ENCODE measurements around the gene SHC3. TPM values are rescaled to one million over a fixed set of nuclear protein-coding genes. Genes with fewer than 3 reads are reported as not detected.
A peak's percentile ranks its signal among the peaks of the same experiment; 100 is the strongest.
"Not testable (repeated sequence)": the region's sequence is repeated elsewhere in the genome, so short reads cannot be mapped to it uniquely, and the experiment has no call there.

Gene SHC3
- total RNA-seq: not detected

- H3K36me3 Mint-ChIP-seq: peaks cover 6% of the 10 kb centered on the region
- peak within 1 kb of the TSS; percentile 74 for H3K4me3 Mint-ChIP-seq
- peaks cover 37 to 64% of the 10 kb centered on the region in 2 donors for H3K27me3 Mint-ChIP-seq
- DNase-seq (ENCODE audit: low spot score) (no peak), ATAC-seq (no peak)
- no peak within 1 kb of the TSS for H3K27ac Mint-ChIP-seq
- no peaks in the 10 kb centered on the region for H3K9me3 Mint-ChIP-seq
- peaks cover 13 to 16% of the 10 kb centered on the region in 2 donors for H3K4me1 Mint-ChIP-seq (ENCODE audit: low read depth in 2 of 2)
Measured at GRCh38 chr9:89177944-89178829, at the start of gene SHC3. TSS of gene SHC3 (minus strand) at chr9:89178818. CDS start at chr9:89178460, 358 bp downstream.

GRCh38 chr9:89225991-89226471, 47.4 kb upstream of the SHC3 start:
- H3K4me3 Mint-ChIP-seq: no peak overlapping the region

GRCh38 chr9:89225587-89225986, 47.0 kb upstream of the SHC3 start:
- ATAC-seq (no peak), DNase-seq (ENCODE audit: low spot score) (no peak)
- no peaks in the 10 kb centered on the region for H3K36me3 Mint-ChIP-seq
- H3K4me1 Mint-ChIP-seq (ENCODE audit: low read depth in 2 of 2): no peaks in the 10 kb centered on the region
- H3K4me3 Mint-ChIP-seq: no peak overlapping the region
- peaks cover 36 to 42% of the 10 kb centered on the region in 2 donors for H3K27me3 Mint-ChIP-seq
- no peak overlapping the region for H3K27ac Mint-ChIP-seq
- no peaks in the 10 kb centered on the region for H3K9me3 Mint-ChIP-seq

More at GRCh38 chr9:89225991-89226471, 47.4 kb upstream of the SHC3 start:
- no peaks in the 10 kb centered on the region for H3K4me1 Mint-ChIP-seq (ENCODE audit: low read depth in 2 of 2)
- ATAC-seq (no peak), DNase-seq (ENCODE audit: low spot score) (no peak)
- no peak overlapping the region for H3K27ac Mint-ChIP-seq
- peaks cover 35 to 41% of the 10 kb centered on the region in 2 donors for H3K27me3 Mint-ChIP-seq
- H3K9me3 Mint-ChIP-seq: no peaks in the 10 kb centered on the region
- H3K36me3 Mint-ChIP-seq: no peaks in the 10 kb centered on the region

GRCh38 chr9:89225036-89225435, 46.4 kb upstream of the SHC3 start:
- H3K36me3 Mint-ChIP-seq: no peaks in the 10 kb centered on the region
- H3K4me1 Mint-ChIP-seq (ENCODE audit: low read depth in 2 of 2): no peaks in the 10 kb centered on the region
- H3K9me3 Mint-ChIP-seq: no peaks in the 10 kb centered on the region
- no peak overlapping the region for H3K27ac Mint-ChIP-seq
- DNase-seq (ENCODE audit: low spot score) (no peak), ATAC-seq (no peak)
- H3K4me3 Mint-ChIP-seq: no peak overlapping the region
- peaks cover 35 to 42% of the 10 kb centered on the region in 2 donors for H3K27me3 Mint-ChIP-seq

- no peak overlapping the region for H3K27ac Mint-ChIP-seq
- no peaks in the 10 kb centered on the region for H3K4me1 Mint-ChIP-seq (ENCODE audit: low read depth in 2 of 2)
- no peak for DNase-seq (ENCODE audit: low spot score)
- H3K4me3 Mint-ChIP-seq: no peak overlapping the region
- no peaks in the 10 kb centered on the region for H3K36me3 Mint-ChIP-seq
- H3K9me3 Mint-ChIP-seq: no peaks in the 10 kb centered on the region
- H3K27me3 Mint-ChIP-seq: peaks cover 33 to 38% of the 10 kb centered on the region in 2 donors
- no peak for ATAC-seq
Measured at GRCh38 chr9:89224633-89225032, 46.0 kb upstream of the SHC3 start.

- no peaks in the 10 kb centered on the region for H3K36me3 Mint-ChIP-seq
- no peak overlapping the region for H3K27ac Mint-ChIP-seq
- H3K27me3 Mint-ChIP-seq: peaks cover 29 to 33% of the 10 kb centered on the region in 2 donors
Measured at GRCh38 chr9:89223396-89223977, 44.9 kb upstream of the SHC3 start.

GRCh38 chr9:89219637-89220036, 41.0 kb upstream of the SHC3 start:
- H3K9me3 Mint-ChIP-seq: no peaks in the 10 kb centered on the region
- DNase-seq (ENCODE audit: low spot score): no peak
- no peaks in the 10 kb centered on the region for H3K4me1 Mint-ChIP-seq (ENCODE audit: low read depth in 2 of 2)
- no peak overlapping the region for H3K4me3 Mint-ChIP-seq
- no peak overlapping the region for H3K27ac Mint-ChIP-seq
- ATAC-seq: no peak
- H3K27me3 Mint-ChIP-seq: peaks cover 15 to 24% of the 10 kb centered on the region in 2 donors
- H3K36me3 Mint-ChIP-seq: no peaks in the 10 kb centered on the region

More at GRCh38 chr9:89223396-89223977, 44.9 kb upstream of the SHC3 start:
- H3K9me3 Mint-ChIP-seq: no peaks in the 10 kb centered on the region
- no peak overlapping the region for H3K4me3 Mint-ChIP-seq
- no peak for ATAC-seq
- no peaks in the 10 kb centered on the region for H3K4me1 Mint-ChIP-seq (ENCODE audit: low read depth in 2 of 2)
- no peak for DNase-seq (ENCODE audit: low spot score)

GRCh38 chr9:89218040-89218928, 39.7 kb upstream of the SHC3 start:
- Mint-ChIP-seq H3K9me3 (no peaks in the 10 kb centered on the region), H3K4me3 (no peak overlapping the region), H3K36me3 (no peaks in the 10 kb centered on the region), H3K4me1 (ENCODE audit: low read depth in 2 of 2) (no peaks in the 10 kb centered on the region), H3K27me3 (peaks cover 19 to 26% of the 10 kb centered on the region in 2 donors), H3K27ac (no peak overlapping the region)
- DNase-seq (ENCODE audit: low spot score) (no peak), ATAC-seq (no peak)

- Mint-ChIP-seq H3K4me3 (no peak overlapping the region), H3K36me3 (no peaks in the 10 kb centered on the region), H3K27me3 (peaks cover 15 to 28% of the 10 kb centered on the region in 2 donors), H3K27ac (no peak overlapping the region), H3K9me3 (no peaks in the 10 kb centered on the region), H3K4me1 (ENCODE audit: low read depth in 2 of 2) (no peaks in the 10 kb centered on the region)
- ATAC-seq: no peak
- DNase-seq (ENCODE audit: low spot score): no peak
Measured at GRCh38 chr9:89215342-89215741, 36.7 kb upstream of the SHC3 start.

- no peaks in the 10 kb centered on the region for H3K9me3 Mint-ChIP-seq
- no peak for DNase-seq (ENCODE audit: low spot score)
- H3K27ac Mint-ChIP-seq: no peak overlapping the region
Measured at GRCh38 chr9:89213396-89213880, 34.8 kb upstream of the SHC3 start.

GRCh38 chr9:89212171-89212570, 33.6 kb upstream of the SHC3 start:
- Mint-ChIP-seq H3K9me3 (no peaks in the 10 kb centered on the region), H3K4me3 (no peak overlapping the region), H3K36me3 (no peaks in the 10 kb centered on the region), H3K4me1 (ENCODE audit: low read depth in 2 of 2) (no peaks in the 10 kb centered on the region), H3K27me3 (peaks cover 17 to 19% of the 10 kb centered on the region in 2 donors), H3K27ac (no peak overlapping the region)
- DNase-seq (ENCODE audit: low spot score) (no peak), ATAC-seq (no peak)

More at GRCh38 chr9:89213396-89213880, 34.8 kb upstream of the SHC3 start:
- Mint-ChIP-seq H3K27me3 (peaks cover 15 to 19% of the 10 kb centered on the region in 2 donors), H3K4me1 (ENCODE audit: low read depth in 2 of 2) (no peaks in the 10 kb centered on the region), H3K4me3 (no peak overlapping the region), H3K36me3 (no peaks in the 10 kb centered on the region)
- no peak for ATAC-seq

- not testable (repeated sequence) for H3K4me3 Mint-ChIP-seq; H3K27ac Mint-ChIP-seq; ATAC-seq; DNase-seq (ENCODE audit: low spot score); H3K9me3 Mint-ChIP-seq; H3K36me3 Mint-ChIP-seq; H3K4me1 Mint-ChIP-seq (ENCODE audit: low read depth in 2 of 2)
- peaks cover 15 to 18% of the 10 kb centered on the region in 2 donors for H3K27me3 Mint-ChIP-seq
Measured at GRCh38 chr9:89209311-89209710, 30.7 kb upstream of the SHC3 start.

- H3K27ac Mint-ChIP-seq: no peak overlapping the region
- DNase-seq (ENCODE audit: low spot score) (no peak), ATAC-seq (no peak)
- peaks cover 9 to 15% of the 10 kb centered on the region in 2 donors for H3K27me3 Mint-ChIP-seq
- peaks cover 4% of the 10 kb centered on the region for H3K36me3 Mint-ChIP-seq
- no peaks in the 10 kb centered on the region for H3K4me1 Mint-ChIP-seq (ENCODE audit: low read depth in 2 of 2)
- peaks cover 3% of the 10 kb centered on the region for H3K9me3 Mint-ChIP-seq
- H3K4me3 Mint-ChIP-seq: no peak overlapping the region
Measured at GRCh38 chr9:89207026-89207425, 28.4 kb upstream of the SHC3 start.
